Activated naive CD4-positive, alpha-beta T cell (primary cell): ENCODE data around the gene APCS.

Experiments
- DNase-seq, 4 experiments: peaks; one replicate each; lab custom pipeline; 2025; lab: John Stamatoyannopoulos, UW

Gene APCS

GRCh38 chr1:159587461-159587951 lies at the start of gene APCS:
APCS (plus strand) TSS chr1:159587826; CDS start chr1:159587922, 96 bp downstream.
- DNase-seq: no peak

- no peak for DNase-seq
Measured at GRCh38 chr1:159548126-159548525, 39.5 kb upstream of the APCS start.

GRCh38 chr1:159554261-159554660 lies 33.4 kb upstream of the APCS start:
- DNase-seq: no peak

- no peak for DNase-seq
Measured at GRCh38 chr1:159554696-159555095, 32.9 kb upstream of the APCS start.

- no peak for DNase-seq
Measured at GRCh38 chr1:159556931-159557369, 30.7 kb upstream of the APCS start.

- DNase-seq: no peak
Measured at GRCh38 chr1:159560599-159560998, 27.0 kb upstream of the APCS start.

- DNase-seq: no peak
Measured at GRCh38 chr1:159561497-159561896, 26.1 kb upstream of the APCS start.

- no peak for DNase-seq
Measured at GRCh38 chr1:159562680-159563079, 24.9 kb upstream of the APCS start.

GRCh38 chr1:159577446-159577845 lies 10.2 kb upstream of the APCS start:
- no peak for DNase-seq

GRCh38 chr1:159580340-159580739 lies 7.3 kb upstream of the APCS start:
- DNase-seq: no peak

GRCh38 chr1:159581422-159581821 lies 6.2 kb upstream of the APCS start:
- DNase-seq: no peak

- DNase-seq: no peak
Measured at GRCh38 chr1:159584536-159584935, 3.1 kb upstream of the APCS start.

- DNase-seq: no peak
Measured at GRCh38 chr1:159591981-159592380, 4.4 kb downstream of the APCS start.

GRCh38 chr1:159594625-159595405 lies 7.2 kb downstream of the APCS start:
- no peak for DNase-seq

- no peak for DNase-seq
Measured at GRCh38 chr1:159598196-159598595, 10.6 kb downstream of the APCS start.

- DNase-seq: no peak
Measured at GRCh38 chr1:159600894-159601293, 13.3 kb downstream of the APCS start.

- no peak for DNase-seq
Measured at GRCh38 chr1:159602501-159602999, 14.9 kb downstream of the APCS start.

- no peak for DNase-seq
Measured at GRCh38 chr1:159612211-159612885, 24.7 kb downstream of the APCS start.

- no peak for DNase-seq
Measured at GRCh38 chr1:159632922-159633321, 45.3 kb downstream of the APCS start.
